GM12865 (cell line): ENCODE data around the gene MYCBPAP.
"Not testable (repeated sequence)": the region's sequence is repeated elsewhere in the genome, so short reads cannot be mapped to it uniquely, and the experiment has no call there.

ENCODE experiments used
- DNase-seq: peaks from one replicate; pipeline ENCODE4 v3.0.0; 2010; ENCODE audit warnings: low read depth
- H3K4me3 ChIP-seq: 2 replicates; pipeline ENCODE4 v1.5.1; 2011; ENCODE audit warnings: mild to moderate bottlenecking, low read depth, low read length, control low read depth
- TF ChIP-seq, protein P1 (sequence below): IDR thresholded peaks from 2 replicates; pipeline ENCODE4 v1.5.1; 2011; ENCODE audit warnings: low read length, control low read depth, low read depth, inconsistent platforms; ENCODE audit not compliant: insufficient read depth; ENCODE audit errors: missing control alignments

Gene MYCBPAP

DNA sequence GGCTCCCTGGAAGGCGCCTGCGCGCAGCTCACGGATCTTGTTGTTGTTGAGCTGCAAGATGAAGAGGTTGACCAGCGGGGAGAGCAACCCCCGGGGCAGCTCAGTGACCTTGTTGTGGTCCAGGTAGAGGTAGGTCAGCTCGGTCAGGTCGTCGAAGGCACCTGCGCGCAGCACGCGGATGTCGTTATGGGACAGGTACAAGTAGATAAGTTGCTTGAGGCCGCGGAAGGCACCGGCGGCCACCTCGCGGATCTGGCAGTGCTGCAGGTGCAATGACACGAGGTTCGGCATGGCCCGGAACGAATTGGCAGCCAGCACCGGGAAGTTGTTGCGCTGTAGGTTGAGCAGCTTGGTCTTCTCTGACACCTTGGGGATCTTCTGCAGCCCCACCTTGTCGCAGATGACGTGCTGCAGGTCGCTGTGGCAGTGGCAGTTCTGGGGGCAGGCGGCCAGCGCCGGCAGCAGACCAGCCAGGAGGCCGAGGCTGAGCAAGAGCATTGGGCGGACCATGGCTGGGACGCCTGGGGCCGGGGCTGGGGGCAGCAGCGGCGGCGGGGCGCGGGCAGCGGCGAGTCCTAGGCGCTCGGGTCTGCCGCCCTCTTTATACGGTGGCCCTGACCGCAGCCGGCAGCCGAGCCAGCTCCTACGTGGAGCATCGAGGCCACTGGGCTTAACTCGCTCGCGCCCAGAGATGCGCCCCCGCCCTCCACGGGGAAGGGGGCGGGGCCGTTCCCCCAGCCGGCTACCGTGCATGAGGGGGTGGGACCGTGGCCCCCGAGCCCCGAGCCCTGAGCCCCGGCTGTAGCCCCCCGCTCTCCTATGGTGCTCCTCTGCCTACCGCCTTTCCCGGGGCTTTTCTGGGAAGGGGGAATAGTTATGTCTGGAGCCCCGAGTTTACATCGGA, 39.7 kb upstream of the MYCBPAP start, which contains the start of gene CHAD:
CHAD (minus strand) TSS at position 577 of the 904 bp plus-strand sequence; CDS start at position 510, 67 bp downstream.
- DNase-seq = no peak
- TF ChIP-seq, protein P1, sequence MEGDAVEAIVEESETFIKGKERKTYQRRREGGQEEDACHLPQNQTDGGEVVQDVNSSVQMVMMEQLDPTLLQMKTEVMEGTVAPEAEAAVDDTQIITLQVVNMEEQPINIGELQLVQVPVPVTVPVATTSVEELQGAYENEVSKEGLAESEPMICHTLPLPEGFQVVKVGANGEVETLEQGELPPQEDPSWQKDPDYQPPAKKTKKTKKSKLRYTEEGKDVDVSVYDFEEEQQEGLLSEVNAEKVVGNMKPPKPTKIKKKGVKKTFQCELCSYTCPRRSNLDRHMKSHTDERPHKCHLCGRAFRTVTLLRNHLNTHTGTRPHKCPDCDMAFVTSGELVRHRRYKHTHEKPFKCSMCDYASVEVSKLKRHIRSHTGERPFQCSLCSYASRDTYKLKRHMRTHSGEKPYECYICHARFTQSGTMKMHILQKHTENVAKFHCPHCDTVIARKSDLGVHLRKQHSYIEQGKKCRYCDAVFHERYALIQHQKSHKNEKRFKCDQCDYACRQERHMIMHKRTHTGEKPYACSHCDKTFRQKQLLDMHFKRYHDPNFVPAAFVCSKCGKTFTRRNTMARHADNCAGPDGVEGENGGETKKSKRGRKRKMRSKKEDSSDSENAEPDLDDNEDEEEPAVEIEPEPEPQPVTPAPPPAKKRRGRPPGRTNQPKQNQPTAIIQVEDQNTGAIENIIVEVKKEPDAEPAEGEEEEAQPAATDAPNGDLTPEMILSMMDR = no peak
- no peak within 1 kb of the TSS for H3K4me3 ChIP-seq

DNA sequence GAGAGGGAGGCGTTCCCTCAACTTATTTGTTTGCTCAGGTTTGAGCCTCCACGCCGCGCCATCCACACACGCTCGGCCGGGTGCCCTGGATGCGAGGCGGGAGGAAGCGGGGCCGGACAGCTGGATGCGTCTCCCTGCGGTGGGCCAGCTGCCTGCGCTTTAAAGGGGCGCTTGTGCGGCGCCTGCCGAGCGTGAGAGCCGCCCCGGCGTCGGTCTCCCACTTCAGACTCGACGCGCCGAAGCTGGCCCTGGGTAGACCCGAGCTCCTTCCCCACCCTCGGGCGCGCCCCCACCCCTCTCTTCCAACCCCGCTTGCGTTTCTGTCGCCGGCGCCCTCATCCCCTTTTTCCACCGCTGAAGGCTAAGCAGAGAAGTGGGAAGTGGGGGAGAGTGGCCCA, 39.0 kb upstream of the MYCBPAP start:
- H3K4me3 ChIP-seq = no peak overlapping the region
- TF ChIP-seq, protein P1 = no peak
- DNase-seq = no peak

DNA sequence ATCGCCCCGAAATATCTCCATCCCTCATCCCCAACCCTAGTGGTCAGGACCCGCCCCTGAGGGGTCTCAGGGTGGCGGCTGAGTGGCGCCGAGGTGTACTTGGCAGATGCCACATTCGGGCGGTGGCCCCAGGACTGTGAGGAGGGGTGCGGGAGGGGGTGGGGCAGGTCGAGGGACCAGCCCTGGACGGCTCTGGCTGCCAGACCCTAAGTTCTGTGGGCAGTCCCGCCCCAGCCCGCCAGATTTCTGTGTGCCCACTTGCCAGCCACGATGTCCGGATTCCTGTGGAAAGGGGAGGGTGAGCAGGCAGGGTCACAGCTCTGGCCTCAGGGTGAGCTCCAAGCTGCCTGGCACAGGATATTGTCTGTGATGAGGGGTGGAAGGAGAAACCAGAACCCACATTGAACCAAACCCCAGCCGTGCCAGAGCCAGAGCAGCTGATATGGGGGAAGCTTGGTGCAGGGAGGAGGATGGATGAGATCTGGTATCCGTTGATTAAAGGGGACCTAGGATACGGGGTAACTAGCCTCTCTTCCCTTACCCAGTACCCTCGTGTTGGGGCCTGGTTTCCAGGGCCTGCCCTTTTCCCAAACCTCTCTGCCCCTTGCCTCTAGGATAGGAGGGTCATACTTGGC, 38.5 kb upstream of the MYCBPAP start:
- no peak overlapping the region for H3K4me3 ChIP-seq
- no peak for DNase-seq
- TF ChIP-seq, protein P1 = no peak

DNA sequence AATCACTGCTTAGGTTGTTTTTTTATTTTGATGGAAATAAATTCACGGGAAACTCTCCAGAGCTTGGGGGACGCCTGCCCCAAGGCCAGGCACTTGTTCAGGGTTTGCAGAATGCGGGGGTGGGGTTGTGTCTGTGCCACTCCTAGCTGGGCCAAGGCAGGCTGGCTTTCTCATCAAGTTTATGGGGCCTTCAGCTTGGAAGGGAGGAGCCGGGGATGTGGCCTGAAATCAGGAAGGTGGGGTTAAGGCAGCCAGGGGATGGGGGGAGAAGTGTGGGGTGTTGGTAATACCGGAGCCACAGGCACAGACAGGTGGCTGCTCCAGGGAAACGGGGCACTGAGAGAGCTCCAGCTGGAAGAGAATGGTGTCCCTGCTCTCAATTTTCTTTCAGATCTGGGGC, 37.8 kb upstream of the MYCBPAP start:
- TF ChIP-seq, protein P1 = no peak
- no peak overlapping the region for H3K4me3 ChIP-seq
- no peak for DNase-seq

DNA sequence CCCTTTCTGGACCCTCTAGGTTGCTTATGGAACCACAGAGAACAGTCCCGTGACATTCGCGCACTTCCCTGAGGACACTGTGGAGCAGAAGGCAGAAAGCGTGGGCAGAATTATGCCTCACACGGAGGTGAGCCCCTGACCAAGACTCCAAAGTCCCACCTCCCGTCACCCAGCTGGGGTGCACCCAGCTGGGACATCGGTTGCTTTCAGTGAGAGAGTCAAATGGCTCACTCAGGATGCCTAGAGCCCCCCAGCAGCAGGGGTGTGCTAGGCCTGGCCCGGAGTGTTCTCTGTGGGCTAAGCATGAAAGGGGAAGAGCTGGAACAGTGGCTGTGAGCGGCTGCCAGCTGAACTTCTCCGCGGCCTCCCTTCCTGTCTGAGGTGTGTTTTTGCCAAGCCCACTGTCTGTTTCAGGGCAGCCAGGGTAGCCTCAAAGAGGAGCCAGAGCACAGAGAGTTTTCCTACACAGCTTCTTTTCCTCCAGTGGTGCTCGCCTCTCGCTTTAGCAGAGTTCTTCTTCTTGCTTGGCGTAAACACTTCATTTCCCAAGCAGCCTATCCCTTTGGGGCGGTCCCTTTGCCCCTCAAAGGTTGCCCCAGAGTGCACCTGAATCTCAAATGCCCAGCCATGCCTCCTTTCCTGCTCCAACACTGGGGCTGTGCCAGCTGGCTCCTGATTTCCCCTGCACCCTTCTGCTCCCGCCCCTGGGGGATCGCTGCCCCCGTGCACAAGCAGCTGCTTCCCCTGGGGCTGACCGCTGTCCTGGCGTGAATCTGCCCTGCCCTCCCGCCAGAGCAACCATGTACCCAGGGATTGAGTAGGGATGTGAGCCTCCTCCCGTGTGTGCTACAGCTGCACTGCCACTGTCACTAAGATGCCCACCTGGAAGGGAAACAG, 37.0 kb upstream of the MYCBPAP start:
- H3K4me3 ChIP-seq = no peak overlapping the region
- TF ChIP-seq, protein P1 = no peak
- DNase-seq = no peak

DNA sequence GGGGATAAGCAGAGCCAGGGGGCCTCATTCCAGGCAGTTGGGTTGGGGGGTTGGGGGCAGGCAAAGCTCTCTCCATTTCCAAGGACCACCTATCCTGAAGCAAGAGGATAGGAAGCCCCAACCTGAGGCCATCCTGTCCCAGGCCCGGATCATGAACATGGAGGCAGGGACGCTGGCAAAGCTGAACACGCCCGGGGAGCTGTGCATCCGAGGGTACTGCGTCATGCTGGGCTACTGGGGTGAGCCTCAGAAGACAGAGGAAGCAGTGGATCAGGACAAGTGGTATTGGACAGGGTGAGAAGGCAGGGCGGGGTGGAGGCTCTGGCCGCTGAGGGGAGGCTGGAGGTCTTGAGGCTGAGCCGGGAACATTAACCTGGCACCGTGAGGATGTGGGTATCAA, 36.0 kb upstream of the MYCBPAP start:
- H3K4me3 ChIP-seq = no peak overlapping the region
- TF ChIP-seq, protein P1 = no peak
- no peak for DNase-seq

DNA sequence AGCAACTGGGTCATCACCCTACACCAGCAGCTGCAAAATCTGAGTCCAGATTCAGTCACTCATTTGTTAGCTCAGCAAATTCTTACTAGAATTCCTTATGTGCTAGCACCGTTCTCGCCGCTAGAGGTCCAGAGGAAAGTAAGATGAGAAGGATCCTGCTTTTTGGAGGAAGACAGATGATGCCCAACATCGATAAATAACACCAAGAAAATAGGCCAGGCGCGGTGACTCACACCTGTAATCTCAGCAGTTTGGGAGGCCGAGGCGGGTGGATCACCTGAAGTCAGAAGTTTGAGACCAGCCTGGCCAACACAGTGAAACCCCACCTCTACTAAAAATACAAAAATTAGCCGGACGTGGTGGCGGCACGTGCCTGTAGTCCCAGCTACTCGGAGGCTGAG, 35.5 kb upstream of the MYCBPAP start:
- DNase-seq, H3K4me3 ChIP-seq: not testable (repeated sequence)
